Adipocyte (in vitro differentiated cells): ENCODE results near the gene SYTL2.

Experiments used
- DNase-seq: peaks from one replicate; pipeline ENCODE4 v3.0.0-alpha.2; 2015; ENCODE audit warnings: low read depth
- H3K27me3 ChIP-seq: replicated peaks from 2 replicates; pipeline ENCODE4 v1.7.0; 2013; ENCODE audit warnings: mild to moderate bottlenecking, low read length, moderate library complexity; ENCODE audit not compliant: control insufficient read depth, insufficient read depth
- H3K36me3 ChIP-seq: 2 replicates; pipeline ENCODE4 v1.7.0; 2013; ENCODE audit warnings: low read length, mild to moderate bottlenecking, moderate library complexity; ENCODE audit not compliant: control insufficient read depth, insufficient read depth, severe bottlenecking
- H3K4me1 ChIP-seq: 2 replicates; pipeline ENCODE4 v1.7.0; 2013; ENCODE audit warnings: mild to moderate bottlenecking, low read length, moderate library complexity; ENCODE audit not compliant: control insufficient read depth, insufficient read depth
- H3K4me3 ChIP-seq: 2 replicates; pipeline ENCODE4 v1.7.0; 2013; ENCODE audit warnings: mild to moderate bottlenecking, low read length, moderate library complexity
- H3K9ac ChIP-seq: 2 replicates; pipeline ENCODE4 v1.7.0; 2013; ENCODE audit warnings: mild to moderate bottlenecking, low read length, moderate library complexity
- H3K9me3 ChIP-seq: 2 replicates; pipeline ENCODE4 v1.7.0; 2013; ENCODE audit warnings: mild to moderate bottlenecking, low read length, moderate library complexity; ENCODE audit not compliant: control insufficient read depth

The SYTL2 gene

GRCh38 chr11:85699957-85700741 lies 110.8 kb downstream of the SYTL2 start:
- H3K9me3 ChIP-seq: peaks cover 2% of the 10 kb centered on the region
- no peaks in the 10 kb centered on the region for H3K27me3 ChIP-seq
- H3K4me3 ChIP-seq: no peak overlapping the region
- no peaks in the 10 kb centered on the region for H3K4me1 ChIP-seq
- DNase-seq: no peak
- H3K9ac ChIP-seq: no peak overlapping the region
- no peaks in the 10 kb centered on the region for H3K36me3 ChIP-seq

GRCh38 chr11:85698195-85698594 lies 112.7 kb downstream of the SYTL2 start:
- Histone ChIP-seq H3K27me3 (no peaks in the 10 kb centered on the region), H3K4me1 (peaks cover 6% of the 10 kb centered on the region), H3K9ac (no peak overlapping the region), H3K36me3 (no peaks in the 10 kb centered on the region), H3K4me3 (no peak overlapping the region), H3K9me3 (peaks cover 2% of the 10 kb centered on the region)
- DNase-seq: no peak

- no peak for DNase-seq
- Histone ChIP-seq H3K9me3 (no peaks in the 10 kb centered on the region), H3K36me3 (no peaks in the 10 kb centered on the region), H3K4me1 (peaks cover 6% of the 10 kb centered on the region), H3K27me3 (no peaks in the 10 kb centered on the region), H3K9ac (no peak overlapping the region), H3K4me3 (no peak overlapping the region)
Observed at GRCh38 chr11:85697747-85698146, 113.2 kb downstream of the SYTL2 start.

GRCh38 chr11:85695546-85695945 lies 115.4 kb downstream of the SYTL2 start:
- H3K36me3 ChIP-seq: no peaks in the 10 kb centered on the region

GRCh38 chr11:85694385-85694980 lies 116.5 kb downstream of the SYTL2 start:
- no peaks in the 10 kb centered on the region for H3K36me3 ChIP-seq
- DNase-seq: peak; percentile 75

More at GRCh38 chr11:85695546-85695945, 115.4 kb downstream of the SYTL2 start:
- H3K4me1 ChIP-seq: peaks cover 6% of the 10 kb centered on the region
- no peak for DNase-seq
- no peaks in the 10 kb centered on the region for H3K27me3 ChIP-seq
- no peak overlapping the region for H3K9ac ChIP-seq
- H3K4me3 ChIP-seq: no peak overlapping the region
- no peaks in the 10 kb centered on the region for H3K9me3 ChIP-seq

GRCh38 chr11:85685820-85686459 lies 125.0 kb downstream of the SYTL2 start, which contains the start of gene CCDC89:
Gene CCDC89 (minus strand): TSS chr11:85686195. CDS start chr11:85686130, 65 bp downstream.
- DNase-seq: no peak
- Histone ChIP-seq H3K36me3 (no peaks in the 10 kb centered on the region), H3K9me3 (no peaks in the 10 kb centered on the region), H3K27me3 (no peaks in the 10 kb centered on the region), H3K9ac (peak within 1 kb of the TSS; percentile 76), H3K4me3 (peak within 1 kb of the TSS; percentile 85), H3K4me1 (peaks cover 18% of the 10 kb centered on the region)

More at GRCh38 chr11:85694385-85694980, 116.5 kb downstream of the SYTL2 start:
- H3K4me3 ChIP-seq: no peak overlapping the region
- H3K9ac ChIP-seq: no peak overlapping the region
- H3K4me1 ChIP-seq: peaks cover 6% of the 10 kb centered on the region
- no peaks in the 10 kb centered on the region for H3K27me3 ChIP-seq
- H3K9me3 ChIP-seq: no peaks in the 10 kb centered on the region

- Histone ChIP-seq H3K4me3 (peak overlapping the region; percentile 85), H3K27me3 (no peaks in the 10 kb centered on the region), H3K4me1 (peaks cover 18% of the 10 kb centered on the region), H3K9ac (peak overlapping the region; percentile 76), H3K36me3 (no peaks in the 10 kb centered on the region), H3K9me3 (no peaks in the 10 kb centered on the region)
- no peak for DNase-seq
Observed at GRCh38 chr11:85685125-85685819, 125.7 kb downstream of the SYTL2 start.

GRCh38 chr11:85682330-85683305 lies 128.3 kb downstream of the SYTL2 start:
- no peaks in the 10 kb centered on the region for H3K9me3 ChIP-seq
- DNase-seq: no peak
- H3K27me3 ChIP-seq: no peaks in the 10 kb centered on the region
- H3K4me3 ChIP-seq: peak overlapping the region; percentile 87
- H3K36me3 ChIP-seq: no peaks in the 10 kb centered on the region
- peaks cover 18% of the 10 kb centered on the region for H3K4me1 ChIP-seq
- H3K9ac ChIP-seq: peak overlapping the region; percentile 87

GRCh38 chr11:85680897-85681296 lies 130.0 kb downstream of the SYTL2 start:
- H3K9ac ChIP-seq: no peak overlapping the region
- H3K36me3 ChIP-seq: no peaks in the 10 kb centered on the region
- H3K4me3 ChIP-seq: no peak overlapping the region
- no peaks in the 10 kb centered on the region for H3K9me3 ChIP-seq
- H3K4me1 ChIP-seq: peaks cover 13% of the 10 kb centered on the region
- DNase-seq: no peak
- no peaks in the 10 kb centered on the region for H3K27me3 ChIP-seq

- Histone ChIP-seq H3K36me3 (no peaks in the 10 kb centered on the region), H3K4me3 (no peak overlapping the region), H3K9ac (no peak overlapping the region), H3K9me3 (no peaks in the 10 kb centered on the region), H3K4me1 (peaks cover 2% of the 10 kb centered on the region), H3K27me3 (no peaks in the 10 kb centered on the region)
- no peak for DNase-seq
Observed at GRCh38 chr11:85679576-85679975, 131.4 kb downstream of the SYTL2 start.
